Ascending aorta (tissue), 2 donors: Measurements from ENCODE around the gene LIG1. TPM values are rescaled to one million over a fixed set of nuclear protein-coding genes. Genes with fewer than 3 reads are reported as not detected.
A peak's percentile ranks its signal among the peaks of the same experiment; 100 is the strongest.

Experiments used
- DNase-seq, 2 donors: peaks; one replicate each; pipeline ENCODE4 v3.0.0-alpha.2; 2019; ENCODE audit warnings: low spot score in 2 of 2
- H3K27ac ChIP-seq, 2 donors: fragments of 200-600 bp; sonication (generic); one replicate each; pipeline ENCODE4 v1.5.1; 2016 to 2017; ENCODE audit warnings: mild to moderate bottlenecking in 1 of 2
- H3K27me3 ChIP-seq: fragments of 200-600 bp; sonication (generic); one replicate; pipeline ENCODE4 v1.5.1; 2017
- H3K36me3 ChIP-seq, 2 donors: fragments of 200-600 bp; sonication (generic); one replicate each; pipeline ENCODE4 v1.5.1; 2016
- H3K4me1 ChIP-seq, 2 donors: fragments of 200-600 bp; sonication (generic); one replicate each; pipeline ENCODE4 v1.5.1; 2016 to 2017; ENCODE audit warnings: mild to moderate bottlenecking in 1 of 2
- H3K4me3 ChIP-seq, 2 donors: fragments of 200-600 bp; sonication (generic); one replicate each; pipeline ENCODE4 v1.5.1; 2016 to 2017; ENCODE audit warnings: mild to moderate bottlenecking in 1 of 2
- H3K9me3 ChIP-seq, 2 donors: fragments of 200-600 bp; sonication (generic); one replicate each; pipeline ENCODE4 v1.5.1; 2016
- CTCF ChIP-seq, 3 experiments: fragments of 200-600 bp in 2 of 3; fragments of 450-650 bp in 1 of 3; sonication (generic) in 2 of 3; IDR thresholded peaks; one replicate each; pipeline ENCODE4 v1.5.1; 2016 to 2019; ENCODE audit warnings: antibody characterized with exemption in 3 of 3, mild to moderate bottlenecking in 1 of 3, moderate library complexity in 1 of 3
- intact Hi-C: fragments of 100-400 bp; cut with DNase I; formaldehyde crosslinking; loops from one replicate; pipeline ENCODE4 v1.15.1; 2023
- total RNA-seq: library from RNA; depleted of rRNA; stranded (reverse); fragments of >200 nt; gene quantifications from one replicate; pipeline ENCODE4 v1.1.0, GENCODE V29; 2016

LIG1 gene
- total RNA-seq, 1 donor from 2014 or later: 0.64 TPM

GRCh38 chr19:48168689-48169088 is 1.5 kb downstream of the LIG1 start:
- H3K9me3 ChIP-seq: no peaks in the 10 kb centered on the region
- no peak for TF ChIP-seq CTCF (IDR thresholded peaks at IDR 0.05)
- intact Hi-C loops: no loop called here
- H3K4me1 ChIP-seq: peaks cover 3 to 7% of the 10 kb centered on the region in 2 donors
- DNase-seq: no peak
- H3K36me3 ChIP-seq: peaks cover under 1 to 11% of the 10 kb centered on the region in 2 donors
- H3K27ac ChIP-seq: no peak overlapping the region
- no peaks in the 10 kb centered on the region for H3K27me3 ChIP-seq
- no peak overlapping the region for H3K4me3 ChIP-seq

GRCh38 chr19:48158210-48158790 is 11.8 kb downstream of the LIG1 start:
- TF ChIP-seq CTCF (IDR thresholded peaks at IDR 0.05): no peak
- Histone ChIP-seq H3K27me3 (no peaks in the 10 kb centered on the region), H3K27ac (no peak overlapping the region), H3K36me3 (peaks cover 3 to 17% of the 10 kb centered on the region in 2 donors), H3K4me3 (no peak overlapping the region), H3K4me1 (no peaks in the 10 kb centered on the region), H3K9me3 (no peaks in the 10 kb centered on the region)
- intact Hi-C loops: no loop called here
- DNase-seq: no peak

GRCh38 chr19:48154003-48154402 is 16.1 kb downstream of the LIG1 start:
- no peak for TF ChIP-seq CTCF (IDR thresholded peaks at IDR 0.05)
- intact Hi-C loops: no loop called here
- no peak for DNase-seq
- Histone ChIP-seq H3K4me1 (no peaks in the 10 kb centered on the region), H3K9me3 (no peaks in the 10 kb centered on the region), H3K4me3 (no peak overlapping the region), H3K36me3 (peaks cover 0 to 5% of the 10 kb centered on the region in 2 donors), H3K27me3 (no peaks in the 10 kb centered on the region), H3K27ac (no peak overlapping the region)

GRCh38 chr19:48152551-48152950 is 17.6 kb downstream of the LIG1 start:
- TF ChIP-seq CTCF (IDR thresholded peaks at IDR 0.05): peak; percentile 83 to 88 (median 85)
- intact Hi-C loops: loop anchor here (1.0 kb wide), 1 partner anchor 45 kb away; no protein-coding TSS in a partner anchor
- peak in 1 of 2 donors; percentile 79 for DNase-seq
- Histone ChIP-seq H3K27me3 (no peaks in the 10 kb centered on the region), H3K4me1 (no peaks in the 10 kb centered on the region), H3K27ac (peak overlapping the region in 1 of 2 donors; percentile 18), H3K9me3 (no peaks in the 10 kb centered on the region), H3K36me3 (peaks cover 0 to 10% of the 10 kb centered on the region in 2 donors), H3K4me3 (no peak overlapping the region)

- Histone ChIP-seq H3K36me3 (peaks cover 2 to 10% of the 10 kb centered on the region in 2 donors), H3K27me3 (no peaks in the 10 kb centered on the region), H3K27ac (no peak overlapping the region), H3K4me3 (no peak overlapping the region), H3K4me1 (no peaks in the 10 kb centered on the region), H3K9me3 (no peaks in the 10 kb centered on the region)
- TF ChIP-seq CTCF (IDR thresholded peaks at IDR 0.05): no peak
- DNase-seq: no peak
- intact Hi-C loops: no loop called here
These were observed 20.7 kb downstream of the LIG1 start for GRCh38 chr19:48149430-48149829.

- intact Hi-C loops: no loop called here
- Histone ChIP-seq H3K36me3 (peaks cover 4 to 10% of the 10 kb centered on the region in 2 donors), H3K4me3 (no peak overlapping the region), H3K4me1 (no peaks in the 10 kb centered on the region), H3K27me3 (no peaks in the 10 kb centered on the region), H3K27ac (no peak overlapping the region), H3K9me3 (no peaks in the 10 kb centered on the region)
- TF ChIP-seq CTCF (IDR thresholded peaks at IDR 0.05): no peak
- DNase-seq: no peak
These were observed 21.6 kb downstream of the LIG1 start for GRCh38 chr19:48148576-48148975.
